BJ (cell line): ENCODE results near the gene GALNT17. TPM values are rescaled to one million over a fixed set of nuclear protein-coding genes. Genes with fewer than 3 reads are reported as not detected.

Experiments
- CTCF ChIA-PET: fragments of 350-600 bp; formaldehyde crosslinking; extraction: SDS; loops from one replicate; lab custom pipeline; 2021; ENCODE audit warnings: antibody characterized with exemption, inconsistent platforms; lab: Yijun Ruan, JAX
- POLR2A ChIA-PET: fragments of 300-600 bp; sonication (Branson Sonifier 250); formaldehyde crosslinking; extraction: SDS; loops from one replicate; lab custom pipeline; 2021; ENCODE audit warnings: antibody characterized with exemption; lab: Charles Lee
- DNase-seq: peaks from one replicate; pipeline ENCODE4 v3.0.0-alpha.2; 2011; ENCODE audit warnings: low read depth
- H3K27me3 ChIP-seq: 2 replicates; pipeline ENCODE4 v1.6.0; 2011; ENCODE audit warnings: low read length; ENCODE audit not compliant: control insufficient read depth, insufficient read depth
- H3K36me3 ChIP-seq: 2 replicates; pipeline ENCODE4 v1.5.1; 2011; ENCODE audit warnings: low read length; ENCODE audit not compliant: control insufficient read depth, insufficient read depth
- H3K4me3 ChIP-seq: 2 replicates; pipeline ENCODE4 v1.5.1; 2011; ENCODE audit warnings: low read depth, mild to moderate bottlenecking, control low read depth, low read length
- polyA plus RNA-seq: library from polyadenylated mRNA; depleted of rRNA; stranded (reverse); fragments of >200 nt; gene quantifications from 2 replicates; pipeline ENCODE4 v1.2.3, GENCODE V29; 2011
- TF ChIP-seq, protein P1 (sequence below): IDR thresholded peaks from 2 replicates; pipeline ENCODE4 v1.5.1; 2011; ENCODE audit warnings: low read depth, mild to moderate bottlenecking, control low read depth, inconsistent platforms, low read length, moderate library complexity; ENCODE audit not compliant: insufficient read depth

Gene GALNT17
- polyA plus RNA-seq, 1 experiment: not detected

DNA sequence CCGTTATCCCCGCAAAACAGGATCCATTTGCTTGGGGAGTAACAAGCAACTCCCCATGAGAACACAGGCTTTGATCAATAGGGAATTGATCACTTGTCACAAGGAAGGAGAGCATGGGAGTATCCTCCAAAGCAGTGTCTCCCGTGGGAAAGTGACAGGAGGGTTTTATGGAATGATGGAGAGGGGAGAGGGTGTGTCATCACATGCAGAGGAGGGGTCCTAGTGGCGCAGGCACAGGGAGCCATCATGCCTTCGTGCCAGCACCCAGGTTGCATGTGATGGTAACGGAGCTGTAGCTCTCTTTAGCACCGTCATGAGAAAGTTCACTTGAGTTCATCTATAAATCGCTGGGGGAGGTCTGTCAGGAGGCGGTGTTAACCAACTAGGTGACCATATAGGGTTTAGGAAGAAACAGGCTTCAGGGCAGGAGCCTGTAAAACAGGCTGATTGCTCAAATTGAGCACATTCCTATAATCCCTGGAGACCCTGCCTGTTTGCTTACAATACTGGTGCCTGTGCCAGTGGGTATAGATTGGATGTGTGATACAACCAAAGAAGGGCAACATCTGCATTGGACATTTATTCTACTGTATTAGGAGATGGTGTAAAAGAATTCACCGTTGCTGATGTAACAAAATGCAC lies 428.5 kb downstream of the GALNT17 start:
- Histone ChIP-seq H3K27me3 (no peaks in the 10 kb centered on the region), H3K36me3 (no peaks in the 10 kb centered on the region), H3K4me3 (no peak overlapping the region)
- DNase-seq: no peak
- TF ChIP-seq, protein P1, sequence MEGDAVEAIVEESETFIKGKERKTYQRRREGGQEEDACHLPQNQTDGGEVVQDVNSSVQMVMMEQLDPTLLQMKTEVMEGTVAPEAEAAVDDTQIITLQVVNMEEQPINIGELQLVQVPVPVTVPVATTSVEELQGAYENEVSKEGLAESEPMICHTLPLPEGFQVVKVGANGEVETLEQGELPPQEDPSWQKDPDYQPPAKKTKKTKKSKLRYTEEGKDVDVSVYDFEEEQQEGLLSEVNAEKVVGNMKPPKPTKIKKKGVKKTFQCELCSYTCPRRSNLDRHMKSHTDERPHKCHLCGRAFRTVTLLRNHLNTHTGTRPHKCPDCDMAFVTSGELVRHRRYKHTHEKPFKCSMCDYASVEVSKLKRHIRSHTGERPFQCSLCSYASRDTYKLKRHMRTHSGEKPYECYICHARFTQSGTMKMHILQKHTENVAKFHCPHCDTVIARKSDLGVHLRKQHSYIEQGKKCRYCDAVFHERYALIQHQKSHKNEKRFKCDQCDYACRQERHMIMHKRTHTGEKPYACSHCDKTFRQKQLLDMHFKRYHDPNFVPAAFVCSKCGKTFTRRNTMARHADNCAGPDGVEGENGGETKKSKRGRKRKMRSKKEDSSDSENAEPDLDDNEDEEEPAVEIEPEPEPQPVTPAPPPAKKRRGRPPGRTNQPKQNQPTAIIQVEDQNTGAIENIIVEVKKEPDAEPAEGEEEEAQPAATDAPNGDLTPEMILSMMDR: no peak
- POLR2A ChIA-PET: no interaction called here
- CTCF ChIA-PET: no interaction called here

DNA sequence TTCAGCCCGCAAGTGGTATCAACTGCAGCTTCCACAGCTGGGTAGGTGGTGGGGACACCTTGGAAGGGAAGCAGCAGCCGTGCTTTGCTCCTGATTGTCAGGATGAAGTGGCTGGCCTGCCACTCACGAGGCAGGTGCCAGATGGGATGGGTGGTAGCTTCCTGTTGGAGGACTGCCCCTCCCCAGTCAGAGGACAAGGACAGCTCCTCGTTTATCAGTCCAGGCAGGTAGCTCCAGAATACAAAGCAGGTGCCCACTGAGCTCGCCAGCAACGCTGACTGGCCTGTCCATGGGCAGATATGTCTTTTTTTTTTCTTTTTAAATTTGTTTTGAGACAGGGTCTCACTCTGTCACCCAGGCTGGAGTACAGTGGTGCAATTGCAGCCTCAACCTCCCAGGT lies 431.3 kb downstream of the GALNT17 start:
- no peak for DNase-seq
- CTCF ChIA-PET: no interaction called here
- TF ChIP-seq, protein P1: no peak
- Histone ChIP-seq H3K36me3 (no peaks in the 10 kb centered on the region), H3K4me3 (no peak overlapping the region), H3K27me3 (no peaks in the 10 kb centered on the region)
- POLR2A ChIA-PET: no interaction called here

DNA sequence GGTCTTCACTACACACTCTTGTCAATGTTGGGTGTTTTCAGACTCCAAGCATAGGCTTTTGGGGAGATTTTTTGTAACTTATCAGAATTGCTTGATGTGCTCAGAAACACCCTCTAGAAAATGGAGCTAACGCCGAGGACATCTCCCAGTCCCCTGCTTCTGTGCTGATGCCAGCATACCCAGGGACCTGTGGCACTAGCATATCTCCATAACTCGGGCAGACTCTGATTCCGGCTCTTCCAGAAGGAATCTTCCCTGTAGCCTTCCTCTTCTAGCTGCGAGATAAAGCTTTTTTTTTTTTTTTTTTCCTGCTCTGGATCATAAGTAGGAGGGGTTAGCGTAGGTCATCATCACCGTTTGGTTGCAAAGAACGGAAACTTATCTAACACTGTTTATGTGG lies 434.4 kb downstream of the GALNT17 start:
- TF ChIP-seq, protein P1: no peak
- Histone ChIP-seq H3K36me3 (no peaks in the 10 kb centered on the region), H3K4me3 (no peak overlapping the region), H3K27me3 (no peaks in the 10 kb centered on the region)
- no peak for DNase-seq
- ChIA-PET POLR2A (no interaction called here), CTCF (no interaction called here)

GRCh38 chr7:71566991-71567390 lies 435.0 kb downstream of the GALNT17 start:
- Histone ChIP-seq H3K4me3 (no peak overlapping the region), H3K36me3 (no peaks in the 10 kb centered on the region), H3K27me3 (no peaks in the 10 kb centered on the region)
- CTCF ChIA-PET: no interaction called here
- no peak for DNase-seq
- TF ChIP-seq, protein P1: no peak
- POLR2A ChIA-PET: no interaction called here

DNA sequence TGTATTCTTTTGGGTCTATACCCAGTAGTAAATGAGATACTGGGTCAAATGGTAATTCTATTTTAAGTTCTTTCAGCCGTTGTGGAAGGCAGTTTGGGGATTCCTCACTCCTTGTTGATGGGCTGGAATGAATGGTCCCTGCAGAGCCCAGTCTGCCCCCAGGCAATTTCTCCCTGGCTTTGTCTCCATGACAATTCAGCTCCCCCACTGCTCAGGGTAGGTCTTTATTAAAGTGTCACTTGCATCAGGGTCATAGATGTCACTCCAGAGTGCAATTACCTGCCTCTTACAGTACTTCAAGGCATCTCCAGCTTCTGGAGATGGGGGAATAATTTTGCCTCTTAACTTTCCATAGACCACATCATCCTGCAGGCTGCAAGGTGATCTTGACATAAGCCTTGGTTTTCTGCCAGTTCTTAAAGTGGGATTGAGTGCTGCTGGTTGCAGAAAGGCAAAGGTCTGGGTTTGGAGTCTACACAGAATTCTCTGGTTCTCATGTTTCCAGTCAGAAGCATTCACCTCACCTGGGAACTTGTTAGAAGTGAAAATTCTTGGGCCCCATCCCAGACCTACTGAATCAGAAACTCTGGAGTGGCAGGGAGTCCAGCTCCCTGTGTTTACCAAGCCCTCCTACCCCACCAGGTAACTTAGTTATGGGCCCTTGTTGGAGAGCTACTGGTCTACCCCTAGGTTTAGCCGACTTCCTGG lies 442.4 kb downstream of the GALNT17 start:
- no peak overlapping the region for H3K4me3 ChIP-seq
- CTCF ChIA-PET: interaction anchor here (0.6 kb wide), 2 partner anchors 10 to 23 kb away, joined by 3 to 4 read pairs; no protein-coding TSS in a partner anchor
- no peaks in the 10 kb centered on the region for H3K27me3 ChIP-seq
- H3K36me3 ChIP-seq: no peaks in the 10 kb centered on the region
- no peak for DNase-seq
- TF ChIP-seq, protein P1: no peak
- POLR2A ChIA-PET: no interaction called here
